Measurements from ENCODE around the gene SS18L1.
A peak's percentile ranks its signal among the peaks of the same experiment; 100 is the strongest.

The SS18L1 gene

DNA sequence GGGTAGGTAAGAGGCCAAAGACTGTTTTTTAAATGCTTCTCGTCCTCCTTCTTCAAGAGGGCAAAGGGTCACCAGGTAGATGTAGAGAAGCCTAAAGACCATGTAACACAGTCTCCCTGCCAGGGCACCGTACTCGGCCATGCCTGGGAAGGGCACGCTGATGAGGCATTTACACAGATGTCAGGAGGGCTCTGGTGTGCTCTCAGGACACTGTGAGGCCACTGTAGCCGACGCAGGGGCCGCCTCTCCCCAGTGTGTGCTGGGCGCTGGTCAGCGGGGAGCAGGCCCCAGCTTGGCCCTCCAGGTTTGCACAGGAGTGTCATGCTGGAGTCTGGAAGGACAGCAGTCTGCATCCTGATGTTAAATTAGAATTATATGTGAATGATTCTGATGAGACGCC lies 32.1 kb downstream of the SS18L1 start:
- ChIA-PET POLR2A (ENCODE audit: low non-redundant PET) (no interaction called here), CTCF (no interaction called here)
- H3K27ac ChIP-seq: no peak overlapping the region; the same call in 1 of the 2 replicates
- TF ChIP-seq, protein P1, sequence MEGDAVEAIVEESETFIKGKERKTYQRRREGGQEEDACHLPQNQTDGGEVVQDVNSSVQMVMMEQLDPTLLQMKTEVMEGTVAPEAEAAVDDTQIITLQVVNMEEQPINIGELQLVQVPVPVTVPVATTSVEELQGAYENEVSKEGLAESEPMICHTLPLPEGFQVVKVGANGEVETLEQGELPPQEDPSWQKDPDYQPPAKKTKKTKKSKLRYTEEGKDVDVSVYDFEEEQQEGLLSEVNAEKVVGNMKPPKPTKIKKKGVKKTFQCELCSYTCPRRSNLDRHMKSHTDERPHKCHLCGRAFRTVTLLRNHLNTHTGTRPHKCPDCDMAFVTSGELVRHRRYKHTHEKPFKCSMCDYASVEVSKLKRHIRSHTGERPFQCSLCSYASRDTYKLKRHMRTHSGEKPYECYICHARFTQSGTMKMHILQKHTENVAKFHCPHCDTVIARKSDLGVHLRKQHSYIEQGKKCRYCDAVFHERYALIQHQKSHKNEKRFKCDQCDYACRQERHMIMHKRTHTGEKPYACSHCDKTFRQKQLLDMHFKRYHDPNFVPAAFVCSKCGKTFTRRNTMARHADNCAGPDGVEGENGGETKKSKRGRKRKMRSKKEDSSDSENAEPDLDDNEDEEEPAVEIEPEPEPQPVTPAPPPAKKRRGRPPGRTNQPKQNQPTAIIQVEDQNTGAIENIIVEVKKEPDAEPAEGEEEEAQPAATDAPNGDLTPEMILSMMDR (conservative IDR thresholded peaks at IDR 0.05; ENCODE audit: low read depth): no peak
- DNase-seq (ENCODE audit: low spot score): no peak

GRCh38 chr20:62176866-62177265 lies 33.3 kb downstream of the SS18L1 start:
- CTCF ChIA-PET: interaction anchor here (0.6 kb wide), 1 partner anchor 237 kb away, joined by 4 read pairs; no protein-coding TSS in a partner anchor
- no peak for DNase-seq (ENCODE audit: low spot score)
- POLR2A ChIA-PET (ENCODE audit: low non-redundant PET): no interaction called here
- peak overlapping the region; percentile 27 for H3K27ac ChIP-seq
- TF ChIP-seq, protein P1 (conservative IDR thresholded peaks at IDR 0.05; ENCODE audit: low read depth): no peak

DNA sequence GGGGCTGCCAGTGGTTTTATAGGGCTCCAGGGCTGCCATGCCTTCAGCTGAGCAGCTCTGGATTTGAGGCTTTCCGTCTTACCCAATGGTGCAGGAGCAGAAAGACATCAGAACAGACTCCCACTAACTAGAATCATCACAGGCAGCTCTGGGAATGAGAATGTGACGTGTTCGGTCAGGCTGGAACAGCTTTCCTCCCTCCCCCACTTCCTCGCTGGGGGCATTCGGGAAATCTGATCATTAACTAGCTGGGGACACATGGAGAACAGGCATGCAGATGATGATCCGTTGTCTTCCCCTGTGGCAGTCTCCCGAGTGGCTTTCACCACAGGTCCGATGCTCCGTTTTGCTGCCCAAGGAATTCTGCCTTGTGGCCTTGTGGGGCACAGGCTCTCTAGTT lies 33.7 kb downstream of the SS18L1 start:
- CTCF ChIA-PET: interaction anchor here (0.6 to 0.7 kb wide), 3 partner anchors 21 to 237 kb away, joined by 3 to 4 read pairs (median 3); no protein-coding TSS in a partner anchor
- peak overlapping the region; percentile 27 for H3K27ac ChIP-seq
- POLR2A ChIA-PET (ENCODE audit: low non-redundant PET): no interaction called here
- DNase-seq (ENCODE audit: low spot score): no peak
- TF ChIP-seq, protein P1 (conservative IDR thresholded peaks at IDR 0.05; ENCODE audit: low read depth): no peak

- TF ChIP-seq, protein P1 (conservative IDR thresholded peaks at IDR 0.05; ENCODE audit: low read depth): no peak
- no peak for DNase-seq (ENCODE audit: low spot score)
- POLR2A ChIA-PET (ENCODE audit: low non-redundant PET): no interaction called here
- 0 out of 2 replicates have a peak overlapping the region, but pooled peaks have one; percentile 1 for H3K27ac ChIP-seq
- CTCF ChIA-PET: no interaction called here
Observed at GRCh38 chr20:62178316-62179161, 35.0 kb downstream of the SS18L1 start.

DNA sequence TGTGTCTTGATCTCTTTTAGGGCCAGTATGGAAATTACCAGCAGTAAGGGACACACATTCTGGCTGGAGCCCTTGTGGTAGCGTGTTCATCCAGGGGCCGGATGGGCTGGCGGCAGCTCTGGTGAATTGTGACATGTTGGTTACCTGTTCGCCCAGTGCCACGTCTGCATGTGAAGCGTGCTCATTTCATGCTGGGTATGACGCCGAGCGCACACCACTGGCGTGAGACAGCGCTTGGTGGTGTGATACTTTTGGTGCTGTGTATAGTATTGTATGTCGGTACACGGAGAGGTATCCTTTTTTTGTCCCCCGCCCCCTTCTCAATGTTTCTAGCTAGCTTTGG lies 35.6 kb downstream of the SS18L1 start:
- TF ChIP-seq, protein P1 (conservative IDR thresholded peaks at IDR 0.05; ENCODE audit: low read depth): no peak
- CTCF ChIA-PET: no interaction called here
- DNase-seq (ENCODE audit: low spot score): no peak

GRCh38 chr20:62181808-62182207 lies 38.2 kb downstream of the SS18L1 start:
- ChIA-PET CTCF (no interaction called here), POLR2A (ENCODE audit: low non-redundant PET) (no interaction called here)
- TF ChIP-seq, protein P1 (conservative IDR thresholded peaks at IDR 0.05; ENCODE audit: low read depth): no peak
- H3K27ac ChIP-seq: no peak overlapping the region
- DNase-seq (ENCODE audit: low spot score): peak; percentile 17

More for the DNA sequence above, 35.6 kb downstream of the SS18L1 start:
- 0 out of 2 replicates have a peak overlapping the region, but pooled peaks have one; percentile 1 for H3K27ac ChIP-seq
- POLR2A ChIA-PET (ENCODE audit: low non-redundant PET): no interaction called here

All from RWPE1 (cell line).